Ishikawa (cell line): Measurements from ENCODE around the gene UTY.

Source experiments
- CEBPB ChIP-seq: IDR thresholded peaks from 2 replicates; pipeline ENCODE4 v1.6.1; 2012
- CREB1 ChIP-seq: IDR thresholded peaks from 2 replicates; pipeline ENCODE4 v1.6.1; 2012; ENCODE audit warnings: low read depth
- EGR1 ChIP-seq: IDR thresholded peaks from 2 replicates; pipeline ENCODE4 v1.6.1; 2012
- EP300 ChIP-seq: IDR thresholded peaks from 2 replicates; pipeline ENCODE4 v1.6.1; 2012; ENCODE audit warnings: borderline replicate concordance
- FOXM1 ChIP-seq: IDR thresholded peaks from 2 replicates; pipeline ENCODE4 v1.6.1; 2012; ENCODE audit warnings: low read depth, borderline replicate concordance
- MAX ChIP-seq: IDR thresholded peaks from 2 replicates; pipeline ENCODE4 v1.6.1; 2012
- NFIC ChIP-seq: IDR thresholded peaks from 2 replicates; pipeline ENCODE4 v1.6.1; 2012
- RAD21 ChIP-seq: IDR thresholded peaks from 2 replicates; pipeline ENCODE4 v1.6.1; 2012; ENCODE audit warnings: low read depth
- REST ChIP-seq: IDR thresholded peaks from 2 replicates; pipeline ENCODE4 v1.6.1; 2012; ENCODE audit warnings: low read depth, mild to moderate bottlenecking
- TAF1 ChIP-seq: IDR thresholded peaks from 2 replicates; pipeline ENCODE4 v1.6.1; 2012; ENCODE audit warnings: low read depth, mild to moderate bottlenecking
- TCF12 ChIP-seq: IDR thresholded peaks from 2 replicates; pipeline ENCODE4 v1.6.1; 2012; ENCODE audit warnings: low read depth
- TEAD4 ChIP-seq: IDR thresholded peaks from 2 replicates; pipeline ENCODE4 v1.6.1; 2012
- YY1 ChIP-seq: IDR thresholded peaks from 2 replicates; pipeline ENCODE4 v1.6.1; 2012; ENCODE audit warnings: low read depth
- ZBTB7A ChIP-seq: IDR thresholded peaks from 2 replicates; pipeline ENCODE4 v1.6.1; 2012; ENCODE audit warnings: low read depth
- TF ChIP-seq, protein P1 (sequence below): IDR thresholded peaks from 2 replicates; pipeline ENCODE4 v1.6.1; 2012

Gene UTY

GRCh38 chrY:13435206-13435967, 44.4 kb downstream of the UTY start:
- TF ChIP-seq MAX (no peak), CREB1 (no peak), NFIC (no peak), EP300 (no peak)

DNA sequence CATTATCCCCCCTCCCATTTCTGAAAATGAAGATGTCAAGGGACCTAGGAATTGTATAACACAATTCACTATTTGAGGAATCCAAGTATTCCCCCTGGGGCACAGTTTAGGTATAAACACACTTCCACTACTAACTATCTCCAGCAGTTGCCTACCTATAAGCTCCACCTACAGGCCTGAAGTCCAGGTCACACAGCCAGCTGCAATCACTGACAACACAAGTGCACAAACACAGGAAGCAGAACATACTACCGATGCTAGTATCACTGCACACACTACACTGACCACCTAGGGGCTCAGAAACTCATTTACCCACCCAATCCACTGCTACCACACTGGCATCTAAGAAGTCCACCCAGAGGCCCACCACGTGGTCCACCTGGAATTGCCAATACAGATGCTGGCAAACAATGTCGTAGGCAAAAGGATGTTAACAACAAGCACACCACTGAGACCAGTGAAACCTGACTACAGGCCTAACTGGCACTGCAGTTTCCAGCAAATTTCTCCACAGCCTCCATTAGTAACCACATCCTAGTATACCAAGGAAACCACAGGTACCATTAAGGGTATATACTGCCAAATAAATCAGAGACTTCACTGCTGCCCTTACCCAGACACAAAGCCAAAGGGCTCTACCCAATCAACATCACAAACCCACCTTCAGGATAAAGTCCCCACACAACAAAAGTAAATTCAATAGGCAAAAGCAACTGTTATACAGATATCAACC, 47.4 kb downstream of the UTY start:
- no peak for TF ChIP-seq TEAD4
- no peak for TF ChIP-seq ZBTB7A

DNA sequence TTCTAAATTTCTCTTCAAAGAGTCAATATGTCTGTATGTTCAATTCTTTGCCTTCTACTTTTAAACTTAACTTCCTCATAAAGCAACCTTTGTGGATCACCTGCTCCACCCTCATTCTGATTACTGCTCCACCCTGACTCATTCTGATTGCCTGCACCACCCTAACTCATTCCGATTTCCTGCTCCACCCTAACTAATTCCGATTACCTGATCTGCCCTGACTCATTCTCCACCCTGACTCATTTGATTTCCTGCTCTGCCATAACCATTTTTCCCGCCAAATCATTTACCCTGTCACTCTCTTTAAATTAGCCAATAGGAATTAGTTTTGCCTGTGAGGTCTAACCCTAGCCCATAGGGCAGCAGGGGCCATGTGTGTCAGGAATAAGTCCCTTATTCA, 50.3 kb downstream of the UTY start:
- TF ChIP-seq TEAD4 (no peak), EP300 (no peak)

DNA sequence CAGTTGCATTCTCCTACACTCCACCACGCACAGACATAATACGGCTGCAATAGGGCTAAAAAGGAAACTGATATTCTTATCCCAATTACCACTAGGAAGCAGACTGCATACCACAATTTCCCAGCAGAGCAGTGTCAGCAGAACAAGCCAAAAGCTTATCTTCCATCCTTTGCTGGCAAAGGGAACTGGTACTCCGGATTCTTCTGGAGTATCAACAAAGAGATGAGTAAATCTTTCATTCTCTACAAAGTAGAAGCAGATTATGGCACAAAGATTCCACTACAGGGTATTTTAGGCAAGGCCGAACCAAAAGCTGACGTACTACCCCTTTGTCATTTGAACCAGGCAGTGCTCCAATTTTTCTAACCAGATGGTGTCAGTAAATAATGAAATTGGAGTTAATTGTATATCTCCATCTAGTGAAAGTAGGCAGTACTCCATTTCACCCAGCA, 56.5 kb downstream of the UTY start:
- TF ChIP-seq ZBTB7A, result no peak
- TF ChIP-seq YY1, result no peak
- no peak for TF ChIP-seq EGR1
- TF ChIP-seq, protein P1, sequence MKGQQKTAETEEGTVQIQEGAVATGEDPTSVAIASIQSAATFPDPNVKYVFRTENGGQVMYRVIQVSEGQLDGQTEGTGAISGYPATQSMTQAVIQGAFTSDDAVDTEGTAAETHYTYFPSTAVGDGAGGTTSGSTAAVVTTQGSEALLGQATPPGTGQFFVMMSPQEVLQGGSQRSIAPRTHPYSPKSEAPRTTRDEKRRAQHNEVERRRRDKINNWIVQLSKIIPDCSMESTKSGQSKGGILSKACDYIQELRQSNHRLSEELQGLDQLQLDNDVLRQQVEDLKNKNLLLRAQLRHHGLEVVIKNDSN, result no peak
- TF ChIP-seq REST, result no peak
- no peak for TF ChIP-seq TEAD4
- no peak for TF ChIP-seq CREB1
- no peak for TF ChIP-seq RAD21
- TF ChIP-seq NFIC, result no peak
- TF ChIP-seq MAX, result no peak
- no peak for TF ChIP-seq EP300
- no peak for TF ChIP-seq CEBPB
- no peak for TF ChIP-seq FOXM1

DNA sequence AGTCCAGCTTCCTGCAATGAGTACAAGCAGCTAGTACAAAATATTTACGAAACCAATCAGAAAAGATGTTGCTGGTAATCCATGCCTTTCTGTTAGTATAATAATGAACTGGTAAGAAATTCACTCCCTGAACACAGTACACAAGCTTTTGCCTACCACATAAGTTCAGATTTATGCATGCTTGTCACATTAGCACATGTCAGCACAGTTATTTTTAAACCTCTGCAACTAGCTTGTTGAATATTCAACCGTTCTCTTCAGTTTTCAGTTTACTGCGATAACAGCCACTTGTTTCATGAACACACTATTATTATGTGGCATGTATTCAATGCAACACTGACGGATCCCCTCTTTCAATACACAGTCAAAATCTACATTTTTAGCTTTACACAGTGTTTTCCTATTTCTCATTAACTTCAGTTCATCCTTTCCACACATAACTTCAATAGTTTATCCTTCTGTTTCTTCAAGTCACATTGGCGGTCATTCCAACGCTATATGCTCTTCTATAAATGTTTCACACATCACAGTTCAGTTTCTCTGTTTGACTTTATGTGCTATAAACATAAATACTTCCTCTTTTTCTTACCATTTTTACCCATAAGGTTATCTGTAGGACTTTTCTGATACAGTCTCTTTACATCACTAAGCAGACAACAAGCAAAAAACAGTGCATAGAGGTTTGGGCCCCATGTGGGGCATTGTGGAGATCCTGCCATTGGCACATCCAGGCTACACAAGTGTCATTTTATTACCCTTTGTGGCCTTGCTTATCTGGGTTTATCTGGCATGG, 62.8 kb downstream of the UTY start:
- TF ChIP-seq NFIC, result no peak
- no peak for TF ChIP-seq EGR1
- TF ChIP-seq YY1, result no peak
- no peak for TF ChIP-seq TCF12
- TF ChIP-seq FOXM1, result no peak
- no peak for TF ChIP-seq RAD21

DNA sequence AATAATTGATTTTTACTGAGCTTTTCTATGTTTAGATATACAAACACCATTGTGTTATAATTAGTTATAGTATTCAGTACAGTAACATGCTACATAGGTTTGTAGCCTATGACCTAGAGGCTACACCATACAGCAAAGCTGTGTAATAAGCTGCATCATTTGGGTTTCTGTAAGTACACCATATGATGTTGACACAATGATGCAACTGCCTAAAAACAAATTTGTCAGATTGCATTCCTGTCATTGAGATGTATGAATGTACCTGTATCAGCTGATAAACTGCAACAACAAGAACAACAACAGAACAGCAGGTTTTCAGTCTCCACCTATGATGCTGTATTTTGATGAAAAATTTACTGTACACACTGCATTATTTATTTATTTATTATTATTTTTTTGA, 64.3 kb downstream of the UTY start:
- TF ChIP-seq MAX (no peak), EGR1 (no peak), TAF1 (no peak), TEAD4 (no peak), TCF12 (no peak), CREB1 (no peak), REST (no peak), ZBTB7A (no peak), FOXM1 (no peak), NFIC (no peak), CEBPB (no peak), RAD21 (no peak), EP300 (no peak)
- TF ChIP-seq, protein P1, result no peak
